CD14-positive monocyte (primary cell): ENCODE data around the gene FAM149B1. TPM values are rescaled to one million over a fixed set of nuclear protein-coding genes. Genes with fewer than 3 reads are reported as not detected.

Experiments
- DNase-seq, 3 donors: peaks; one replicate each; pipeline ENCODE4 v3.0.0-alpha.2; 2011 to 2022
- H2AFZ ChIP-seq: 2 replicates; pipeline ENCODE4 v1.6.0; 2012; ENCODE audit warnings: mild to moderate bottlenecking, low read depth, low read length, inconsistent platforms; ENCODE audit not compliant: insufficient read depth, poor library complexity, severe bottlenecking
- H3K27ac ChIP-seq, 2 donors: 1 replicate in 1 of 2; 2 replicates in 1 of 2; pipeline ENCODE4 v1.5.1; 2012 to 2013; ENCODE audit warnings: low read length in 2 of 2, control low read depth in 1 of 2, inconsistent platforms in 1 of 2, low read depth in 1 of 2, mild to moderate bottlenecking in 1 of 2
- H3K27me3 ChIP-seq, 2 donors: one replicate each; pipeline versions ENCODE4 v1.6.0 to v1.6.1; 2011 to 2013; ENCODE audit warnings: low read length in 2 of 2; ENCODE audit not compliant: control insufficient read depth in 2 of 2, insufficient read depth in 2 of 2
- H3K36me3 ChIP-seq, 2 donors: replicated peaks in 1 of 2; 1 replicate in 1 of 2; 2 replicates in 1 of 2; pipeline versions ENCODE4 v1.5.1 to v1.6.1; 2012 to 2013; ENCODE audit warnings: low read length in 2 of 2, control low read depth in 1 of 2, inconsistent platforms in 1 of 2, mild to moderate bottlenecking in 1 of 2; ENCODE audit not compliant: insufficient read depth in 2 of 2, control insufficient read depth in 1 of 2
- H3K4me1 ChIP-seq, 2 donors: 1 replicate in 1 of 2; 2 replicates in 1 of 2; pipeline versions ENCODE4 v1.5.1 to v1.6.1; 2012 to 2013; ENCODE audit warnings: low read length in 2 of 2, control low read depth in 1 of 2, inconsistent platforms in 1 of 2, mild to moderate bottlenecking in 1 of 2, moderate library complexity in 1 of 2; ENCODE audit not compliant: insufficient read depth in 2 of 2, control insufficient read depth in 1 of 2
- H3K4me2 ChIP-seq: replicated peaks from 2 replicates; pipeline ENCODE3; 2012; ENCODE audit warnings: low read length, moderate library complexity, mild to moderate bottlenecking; ENCODE audit not compliant: poor library complexity, severe bottlenecking; ENCODE audit errors: extremely low read depth
- H3K4me3 ChIP-seq, 3 experiments: fragments of 200-600 bp in 1 of 3; sonication (generic) in 1 of 3; replicated peaks in 1 of 3; 1 replicate in 2 of 3; 2 replicates in 1 of 3; pipeline ENCODE4 v1.5.1; 2011 to 2013; ENCODE audit warnings: low read length in 3 of 3, mild to moderate bottlenecking in 3 of 3, control low read depth in 2 of 3, low read depth in 2 of 3, inconsistent platforms in 1 of 3, moderate library complexity in 1 of 3
- H3K79me2 ChIP-seq: 2 replicates; pipeline ENCODE4 v1.6.0; 2012; ENCODE audit warnings: mild to moderate bottlenecking, control low read depth, inconsistent platforms, low read length, moderate library complexity; ENCODE audit not compliant: insufficient read depth
- H3K9ac ChIP-seq: 2 replicates; pipeline ENCODE4 v1.6.0; 2017; ENCODE audit warnings: low read length, mild to moderate bottlenecking; ENCODE audit not compliant: insufficient read depth, poor library complexity, severe bottlenecking
- H3K9me3 ChIP-seq, 2 donors: replicated peaks in 1 of 2; 1 replicate in 1 of 2; 2 replicates in 1 of 2; pipeline versions ENCODE4 v1.5.1 to v1.6.1; 2012 to 2013; ENCODE audit warnings: low read length in 2 of 2, control low read depth in 1 of 2; ENCODE audit not compliant: control insufficient read depth in 1 of 2, insufficient read depth in 1 of 2
- H4K20me1 ChIP-seq: 2 replicates; pipeline ENCODE4 v1.6.0; 2012; ENCODE audit warnings: mild to moderate bottlenecking, low read length, control low read depth, moderate library complexity; ENCODE audit not compliant: insufficient read depth
- H3K27ac Mint-ChIP-seq, 7 donors: one replicate each; pipeline ENCODE4 v1.8.0; 2020; ENCODE audit warnings: mild to moderate bottlenecking in 7 of 7, mixed read lengths in 7 of 7, moderate library complexity in 6 of 7, inconsistent platforms in 2 of 7
- H3K27me3 Mint-ChIP-seq, 3 donors: one replicate each; pipeline ENCODE4 v1.8.0; 2021 to 2022; ENCODE audit warnings: low read depth in 3 of 3, mild to moderate bottlenecking in 3 of 3, mixed read lengths in 3 of 3, moderate library complexity in 3 of 3, inconsistent platforms in 1 of 3
- H3K36me3 Mint-ChIP-seq, 2 donors: one replicate each; pipeline ENCODE4 v1.8.0; 2020; ENCODE audit warnings: mixed read lengths in 2 of 2, inconsistent platforms in 1 of 2, mild to moderate bottlenecking in 1 of 2
- H3K4me1 Mint-ChIP-seq: one replicate; pipeline ENCODE4 v1.8.0; 2020; ENCODE audit warnings: mild to moderate bottlenecking, mixed read lengths
- H3K4me3 Mint-ChIP-seq, 2 donors: one replicate each; pipeline ENCODE4 v1.8.0; 2020; ENCODE audit warnings: mild to moderate bottlenecking in 2 of 2, mixed read lengths in 2 of 2, moderate library complexity in 1 of 2
- H3K9me3 Mint-ChIP-seq, 7 donors: one replicate each; pipeline ENCODE4 v1.8.0; 2020 to 2022; ENCODE audit warnings: mixed read lengths in 7 of 7, mild to moderate bottlenecking in 6 of 7, moderate library complexity in 6 of 7, inconsistent platforms in 2 of 7
- WGBS: methylation state at CpG from one replicate; pipeline ENCODE4 v1.1.5; 2013; ENCODE audit warnings: missing lambda C conversion rate; ENCODE audit not compliant: insufficient coverage; 5-methylcytosine and 5-hydroxymethylcytosine counted together
- intact Hi-C, 2 donors: fragments of 100-400 bp; cut with micrococcal nuclease; formaldehyde crosslinking; loops; one replicate each; pipeline versions ENCODE4 v1.15.0 to v1.15.1; 2023
- polyA plus RNA-seq, 3 donors: library from polyadenylated mRNA; depleted of rRNA in 1 of 3; unstranded in 2 of 3; stranded (reverse) in 1 of 3; fragments of 300-500 nt in 2 of 3; fragments of >200 nt in 1 of 3; fragmentation: Illumina TruSeq in 2 of 3; gene quantifications; 1 replicate in 2 of 3; 2 replicates in 1 of 3; pipeline ENCODE4 v1.2.3, GENCODE V29; 2012 to 2021
- TF ChIP-seq, protein P1 (sequence below): fragments of 200-600 bp; IDR thresholded peaks from one replicate; pipeline ENCODE4 v1.8.0; 2022; ENCODE audit warnings: antibody characterized with exemption, mild to moderate bottlenecking

FAM149B1 gene
- polyA plus RNA-seq, 3 donors = 2.6 to 19.3 (median 2.6) TPM

DNA sequence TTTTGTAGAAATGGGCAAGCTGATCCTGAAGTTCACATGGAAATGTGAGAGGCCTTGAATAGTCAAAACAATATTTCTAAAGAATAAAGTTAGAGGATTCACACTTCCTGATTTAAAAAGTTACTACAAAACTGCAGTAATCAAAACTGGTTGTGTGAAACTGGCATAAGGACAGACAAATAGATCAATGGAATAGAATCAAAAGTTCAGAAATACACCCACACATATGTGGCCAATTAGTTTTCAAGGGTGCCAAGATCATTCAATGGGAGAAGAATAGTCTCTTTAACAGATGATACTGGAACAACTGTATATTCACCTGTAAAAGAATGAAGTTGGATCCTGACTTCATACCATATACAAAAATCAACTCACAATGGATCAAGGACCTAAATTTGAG lies 51.5 kb downstream of the FAM149B1 start:
- H3K4me2 ChIP-seq = no peak overlapping the region
- DNase-seq = no peak
- H3K9ac ChIP-seq = no peak overlapping the region
- TF ChIP-seq, protein P1, sequence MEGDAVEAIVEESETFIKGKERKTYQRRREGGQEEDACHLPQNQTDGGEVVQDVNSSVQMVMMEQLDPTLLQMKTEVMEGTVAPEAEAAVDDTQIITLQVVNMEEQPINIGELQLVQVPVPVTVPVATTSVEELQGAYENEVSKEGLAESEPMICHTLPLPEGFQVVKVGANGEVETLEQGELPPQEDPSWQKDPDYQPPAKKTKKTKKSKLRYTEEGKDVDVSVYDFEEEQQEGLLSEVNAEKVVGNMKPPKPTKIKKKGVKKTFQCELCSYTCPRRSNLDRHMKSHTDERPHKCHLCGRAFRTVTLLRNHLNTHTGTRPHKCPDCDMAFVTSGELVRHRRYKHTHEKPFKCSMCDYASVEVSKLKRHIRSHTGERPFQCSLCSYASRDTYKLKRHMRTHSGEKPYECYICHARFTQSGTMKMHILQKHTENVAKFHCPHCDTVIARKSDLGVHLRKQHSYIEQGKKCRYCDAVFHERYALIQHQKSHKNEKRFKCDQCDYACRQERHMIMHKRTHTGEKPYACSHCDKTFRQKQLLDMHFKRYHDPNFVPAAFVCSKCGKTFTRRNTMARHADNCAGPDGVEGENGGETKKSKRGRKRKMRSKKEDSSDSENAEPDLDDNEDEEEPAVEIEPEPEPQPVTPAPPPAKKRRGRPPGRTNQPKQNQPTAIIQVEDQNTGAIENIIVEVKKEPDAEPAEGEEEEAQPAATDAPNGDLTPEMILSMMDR = no peak
- peaks cover 49 to 59% of the 10 kb centered on the region in 2 donors for H3K36me3 Mint-ChIP-seq
- H3K27ac ChIP-seq = no peak overlapping the region
- no peak overlapping the region for H3K4me3 Mint-ChIP-seq
- H3K79me2 ChIP-seq = no peaks in the 10 kb centered on the region
- H3K36me3 ChIP-seq = peaks cover 17 to 44% of the 10 kb centered on the region in 2 donors
- intact Hi-C loops = no loop called here
- peaks cover 0 to 2% (median 0%) of the 10 kb centered on the region in 7 donors for H3K9me3 Mint-ChIP-seq
- no peaks in the 10 kb centered on the region for H3K4me1 ChIP-seq
- no peak overlapping the region for H3K27ac Mint-ChIP-seq
- H3K9me3 ChIP-seq = no peaks in the 10 kb centered on the region
- no peaks in the 10 kb centered on the region for H3K27me3 Mint-ChIP-seq
- no peak overlapping the region for H3K4me3 ChIP-seq
- no peaks in the 10 kb centered on the region for H3K27me3 ChIP-seq
- H3K4me1 Mint-ChIP-seq = no peaks in the 10 kb centered on the region
- no peaks in the 10 kb centered on the region for H4K20me1 ChIP-seq
- no peak overlapping the region for H2AFZ ChIP-seq

DNA sequence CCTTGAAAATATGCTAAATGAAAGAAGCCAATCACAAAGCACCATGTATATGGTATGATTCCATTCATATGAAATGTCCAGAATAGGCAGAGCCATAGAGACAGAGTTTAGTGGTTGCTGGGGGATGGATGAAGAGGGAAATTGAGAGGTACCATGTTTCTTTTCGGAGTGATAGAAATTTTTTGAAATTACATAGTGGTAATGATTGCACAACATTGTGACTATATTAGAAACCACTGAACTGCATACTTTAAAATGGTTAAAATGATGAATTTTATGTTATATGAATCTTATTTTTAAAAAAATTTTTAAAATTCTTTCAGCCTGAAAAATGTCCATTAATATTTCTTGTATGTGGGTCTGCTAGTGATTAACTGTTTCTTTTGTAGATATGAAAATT lies 53.1 kb downstream of the FAM149B1 start:
- Histone ChIP-seq H4K20me1 (no peaks in the 10 kb centered on the region), H3K27me3 (no peaks in the 10 kb centered on the region), H3K36me3 (peaks cover 17 to 38% of the 10 kb centered on the region in 2 donors), H3K27ac (no peak overlapping the region), H2AFZ (no peak overlapping the region), H3K9ac (no peak overlapping the region), H3K4me3 (no peak overlapping the region), H3K9me3 (no peaks in the 10 kb centered on the region), H3K79me2 (no peaks in the 10 kb centered on the region), H3K4me2 (no peak overlapping the region), H3K4me1 (no peaks in the 10 kb centered on the region)
- intact Hi-C loops = no loop called here
- no peaks in the 10 kb centered on the region for H3K27me3 Mint-ChIP-seq
- H3K4me1 Mint-ChIP-seq = no peaks in the 10 kb centered on the region
- H3K4me3 Mint-ChIP-seq = no peak overlapping the region
- TF ChIP-seq, protein P1 = no peak
- no peak for DNase-seq
- H3K9me3 Mint-ChIP-seq = no peaks in the 10 kb centered on the region
- no peak overlapping the region for H3K27ac Mint-ChIP-seq
- H3K36me3 Mint-ChIP-seq = peaks cover 40 to 48% of the 10 kb centered on the region in 2 donors
- WGBS = no CpG with 5 or more reads among the region's 1 CpG
